Colon (tissue), 2 donors: ENCODE results near the gene RPN1.

ENCODE experiments used
- FAIRE-seq: peaks from 2 replicates; lab custom pipeline; 2012; peaks lifted over from hg19 to GRCh38; lab: Jason Lieb, UNC
- donor health status: control.
- donor health status: control.

The RPN1 gene

GRCh38 chr3:128577711-128578110 lies 72.9 kb downstream of the RPN1 start:
- FAIRE-seq: no peak

- no peak for FAIRE-seq
Observed at GRCh38 chr3:128576290-128576689, 74.3 kb downstream of the RPN1 start.

GRCh38 chr3:128575777-128576176 lies 74.8 kb downstream of the RPN1 start:
- FAIRE-seq: no peak

GRCh38 chr3:128573707-128574162 lies 76.9 kb downstream of the RPN1 start:
- FAIRE-seq: no peak

GRCh38 chr3:128573160-128573559 lies 77.5 kb downstream of the RPN1 start:
- no peak for FAIRE-seq

GRCh38 chr3:128572644-128573105 lies 77.9 kb downstream of the RPN1 start:
- FAIRE-seq: no peak

GRCh38 chr3:128572013-128572412 lies 78.6 kb downstream of the RPN1 start:
- no peak for FAIRE-seq
